Heart left ventricle (tissue), 16 donors: ENCODE data around the gene ATRN. TPM values are rescaled to one million over a fixed set of nuclear protein-coding genes. Genes with fewer than 3 reads are reported as not detected.

Experiments used
- ATAC-seq, 4 donors: fragments of 200-7000 bp; cut with Tn5 transposase; one replicate each; pipeline ENCODE4 v1.9.1; 2020 to 2022; ENCODE audit warnings: moderate library complexity in 4 of 4, mild to moderate bottlenecking in 3 of 4, moderate number of reproducible peaks in 1 of 4
- DNase-seq, 5 donors: peaks; one replicate each; pipeline ENCODE4 v3.0.0-alpha.2; 2020
- H3K27ac ChIP-seq, 12 donors: fragments of 200-600 bp; sonication (generic) in 4 of 12; one replicate each; pipeline versions ENCODE4 v1.5.0 to v1.8.0; 2016 to 2022; ENCODE audit warnings: mild to moderate bottlenecking in 2 of 12
- H3K27me3 ChIP-seq, 9 donors: fragments of 200-600 bp; sonication (generic) in 2 of 9; one replicate each; pipeline versions ENCODE4 v1.5.1 to v1.8.0; 2016 to 2022; ENCODE audit warnings: mild to moderate bottlenecking in 3 of 9
- H3K36me3 ChIP-seq, 9 donors: fragments of 200-600 bp; sonication (generic) in 2 of 9; one replicate each; pipeline versions ENCODE4 v1.5.0 to v1.8.0; 2018 to 2022; ENCODE audit warnings: mild to moderate bottlenecking in 2 of 9
- H3K4me1 ChIP-seq, 12 donors: fragments of 200-600 bp; sonication (generic) in 4 of 12; one replicate each; pipeline versions ENCODE4 v1.5.0 to v1.8.0; 2016 to 2022; ENCODE audit warnings: mild to moderate bottlenecking in 3 of 12
- H3K4me3 ChIP-seq, 12 donors: fragments of 200-600 bp; sonication (generic) in 4 of 12; one replicate each; pipeline versions ENCODE4 v1.5.0 to v1.8.0; 2017 to 2022; ENCODE audit warnings: mild to moderate bottlenecking in 9 of 12, moderate library complexity in 4 of 12
- H3K9me3 ChIP-seq, 12 donors: fragments of 200-600 bp; sonication (generic) in 4 of 12; one replicate each; pipeline versions ENCODE4 v1.5.0 to v1.8.0; 2016 to 2022; ENCODE audit warnings: mild to moderate bottlenecking in 1 of 12
- POLR2A ChIP-seq, 2 donors: fragments of 450-650 bp; IDR thresholded peaks; one replicate each; pipeline ENCODE4 v1.6.1; 2017; ENCODE audit warnings: antibody characterized with exemption in 2 of 2, mild to moderate bottlenecking in 2 of 2, moderate library complexity in 2 of 2
- WGBS, 4 donors: extraction: QIAGEN DNeasy Blood & Tissue Kit in 2 of 4; methylation state at CpG; one replicate each; pipeline versions ENCODE4 v1.1.5 to v1.1.7; 2013 to 2018; 5-methylcytosine and 5-hydroxymethylcytosine counted together
- intact Hi-C, 10 donors: fragments of 100-400 bp; cut with DNase I; formaldehyde crosslinking; loops; one replicate each; pipeline versions ENCODE4 v1.11.1 to v1.14.2; 2022
- polyA plus RNA-seq, 2 donors: library from polyadenylated mRNA; stranded (reverse); fragments of 200-250 nt; gene quantifications; one replicate each; pipeline ENCODE4 v1.2.3, GENCODE V29; 2013
- total RNA-seq, 9 donors: library from RNA; depleted of rRNA in 2 of 9; stranded (reverse); fragments of >200 nt in 2 of 9; fragmentation: NEBNext Ultra II Directional in 3 of 9; extraction: Animal tissue kit (Norgen Biotek cat#: 25700) in 3 of 9; gene quantifications; one replicate each; pipeline versions ENCODE4 v1.1.0 to v1.2.4, GENCODE V29; 2016 to 2023
- TF ChIP-seq, protein P1 (sequence below), 12 donors: fragments of 200-600 bp; sonication (generic) in 4 of 12; IDR thresholded peaks; one replicate each; pipeline versions ENCODE4 v1.5.0 to v1.8.0; 2018 to 2022; ENCODE audit warnings: antibody characterized with exemption in 12 of 12, mild to moderate bottlenecking in 5 of 12
- donor health status: ischemic (EF 13 %, LVEDD 7.1; RV severe dilation, severe dysfunction).
- donor health status: healthy with polysubstance abuse.
- donor health status: DM: no; HTN: yes; CAD: no.
- donor health status: DM: no; HTN: no; CAD: no.
- donor health status: ischemic (EF 25% LVEDD 6.9; RV normal size, moderate dysfunction).
- donor health status: ischemic (EF 25% LVEDD 5.7; RV mildly dilated, moderate dysfunction).
- donor health status: healthy.
- donor health status: DM: yes; HTN: yes; CAD: no.
- donor health status: ischemic (EF 35%, LVEDD 5.7; RV mildly dilated, moderate dysfunction).
- donor health status: nonischemic (EF 11% LVEDD 7.7; RV severe dilation, severe dysfunction).
- donor health status: DM: yes; HTN: yes; CAD: no.
- donor health status: PGD.
- donor health status: ischemic (EF 29% LVEDD 5.4; RV normal size, mild dysfunction).
- donor health status: nonischemic (EF 23%, LVEDD 6.1; RV moderate dilation, normal function).

The ATRN gene
- total and polyA plus RNA-seq, 11 donors, result 4.8 to 44.7 (median 32.6) TPM

DNA sequence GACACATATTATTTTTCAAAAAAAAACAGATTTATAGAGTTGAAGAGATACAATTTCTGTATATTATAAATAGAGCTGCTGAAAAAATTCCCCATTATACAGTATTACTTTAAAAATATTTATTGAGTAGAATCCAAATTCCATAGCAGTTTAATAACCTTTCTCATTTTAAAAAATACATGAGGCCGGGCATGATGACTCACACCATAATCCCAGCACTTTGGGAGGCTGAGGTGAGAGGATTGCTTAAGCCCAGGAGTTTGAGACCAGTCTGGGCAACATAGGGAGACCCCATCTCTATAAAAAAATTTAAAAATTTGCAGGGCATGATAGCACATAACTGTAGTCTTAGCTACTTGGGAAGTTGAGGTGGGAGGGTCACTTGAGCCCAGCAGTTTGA, 13.0 kb downstream of the ATRN start:
- TF ChIP-seq, protein P1, sequence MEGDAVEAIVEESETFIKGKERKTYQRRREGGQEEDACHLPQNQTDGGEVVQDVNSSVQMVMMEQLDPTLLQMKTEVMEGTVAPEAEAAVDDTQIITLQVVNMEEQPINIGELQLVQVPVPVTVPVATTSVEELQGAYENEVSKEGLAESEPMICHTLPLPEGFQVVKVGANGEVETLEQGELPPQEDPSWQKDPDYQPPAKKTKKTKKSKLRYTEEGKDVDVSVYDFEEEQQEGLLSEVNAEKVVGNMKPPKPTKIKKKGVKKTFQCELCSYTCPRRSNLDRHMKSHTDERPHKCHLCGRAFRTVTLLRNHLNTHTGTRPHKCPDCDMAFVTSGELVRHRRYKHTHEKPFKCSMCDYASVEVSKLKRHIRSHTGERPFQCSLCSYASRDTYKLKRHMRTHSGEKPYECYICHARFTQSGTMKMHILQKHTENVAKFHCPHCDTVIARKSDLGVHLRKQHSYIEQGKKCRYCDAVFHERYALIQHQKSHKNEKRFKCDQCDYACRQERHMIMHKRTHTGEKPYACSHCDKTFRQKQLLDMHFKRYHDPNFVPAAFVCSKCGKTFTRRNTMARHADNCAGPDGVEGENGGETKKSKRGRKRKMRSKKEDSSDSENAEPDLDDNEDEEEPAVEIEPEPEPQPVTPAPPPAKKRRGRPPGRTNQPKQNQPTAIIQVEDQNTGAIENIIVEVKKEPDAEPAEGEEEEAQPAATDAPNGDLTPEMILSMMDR (IDR thresholded peaks at IDR 0.05), result no peak
- no peak for TF ChIP-seq POLR2A (IDR thresholded peaks at IDR 0.05)
- Histone ChIP-seq H3K4me3 (no peak overlapping the region), H3K27ac (no peak overlapping the region), H3K4me1 (peaks cover 0 to 30% (median 2%) of the 10 kb centered on the region in 12 donors), H3K9me3 (peaks cover 0 to 16% (median 2%) of the 10 kb centered on the region in 12 donors), H3K27me3 (no peaks in the 10 kb centered on the region), H3K36me3 (peaks cover 0 to 3% (median 0%) of the 10 kb centered on the region in 9 donors)
- intact Hi-C loops, result no loop called here
- no peak for ATAC-seq
- DNase-seq, result no peak
- 62 to 88% (median 80%) methylated on average over 1 of the region's 1 CpG for WGBS, 4 donors

DNA sequence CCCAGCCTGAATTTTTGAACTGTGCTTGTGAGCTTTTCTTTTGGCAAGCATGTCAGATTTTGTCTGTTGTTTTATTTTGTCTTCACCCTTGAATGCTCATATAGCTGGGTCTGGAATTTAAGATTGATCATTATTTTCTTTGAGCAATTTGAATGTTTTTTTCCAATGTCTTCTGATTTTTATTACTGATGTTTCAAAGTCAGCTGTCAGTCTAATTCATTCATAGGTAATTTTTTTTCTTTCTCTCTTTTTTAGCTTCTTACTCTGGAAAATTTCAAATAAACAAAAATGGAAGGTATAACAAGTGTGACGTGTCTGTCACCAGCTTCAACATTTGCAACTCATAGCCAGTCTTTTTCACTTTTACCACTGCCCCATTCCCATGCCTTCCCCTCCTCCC, 15.1 kb downstream of the ATRN start:
- peaks cover 0 to 30% (median 2%) of the 10 kb centered on the region in 12 donors for H3K4me1 ChIP-seq
- ATAC-seq (no peak), DNase-seq (no peak)
- H3K9me3 ChIP-seq, result peaks cover 0 to 16% (median 2%) of the 10 kb centered on the region in 12 donors
- H3K27ac ChIP-seq, result no peak overlapping the region
- H3K4me3 ChIP-seq, result no peak overlapping the region
- WGBS, 4 donors, result 96 to 100% (median 99%) methylated on average over 1 of the region's 1 CpG
- TF ChIP-seq, protein P1 (IDR thresholded peaks at IDR 0.05), result no peak
- no peak for TF ChIP-seq POLR2A (IDR thresholded peaks at IDR 0.05)
- intact Hi-C loops, result no loop called here
- no peaks in the 10 kb centered on the region for H3K27me3 ChIP-seq
- peaks cover 0 to 18% (median 0%) of the 10 kb centered on the region in 9 donors for H3K36me3 ChIP-seq

DNA sequence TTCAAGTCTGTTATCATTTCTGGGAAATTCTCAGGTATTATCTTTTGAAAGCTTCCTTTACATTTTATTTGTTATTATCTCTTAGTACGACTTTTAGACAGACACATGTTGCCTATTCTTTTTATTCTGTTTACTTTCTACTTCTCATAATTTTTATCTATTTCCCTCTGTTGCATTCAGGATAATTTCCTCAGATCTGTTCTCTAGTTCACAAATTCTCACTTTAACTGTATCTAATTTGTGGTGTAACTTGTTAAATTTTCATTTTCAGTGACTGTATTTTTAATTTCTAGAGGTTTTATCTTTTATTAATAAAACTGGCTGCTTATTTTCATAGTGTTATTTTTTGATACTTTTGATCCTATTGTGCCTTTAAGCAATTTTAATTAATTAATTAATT, 16.0 kb downstream of the ATRN start:
- 95 to 99% (median 96%) methylated on average over 1 of the region's 1 CpG for WGBS, 4 donors
- ATAC-seq (no peak), DNase-seq (no peak)
- intact Hi-C loops, result no loop called here
- Histone ChIP-seq H3K27ac (no peak overlapping the region), H3K27me3 (no peaks in the 10 kb centered on the region), H3K4me1 (peaks cover 0 to 30% (median 2%) of the 10 kb centered on the region in 12 donors), H3K9me3 (peaks cover 0 to 16% (median 2%) of the 10 kb centered on the region in 12 donors), H3K4me3 (no peak overlapping the region), H3K36me3 (peaks cover 0 to 18% (median 0%) of the 10 kb centered on the region in 9 donors)
- TF ChIP-seq POLR2A (IDR thresholded peaks at IDR 0.05), result no peak
- TF ChIP-seq, protein P1 (IDR thresholded peaks at IDR 0.05), result no peak

DNA sequence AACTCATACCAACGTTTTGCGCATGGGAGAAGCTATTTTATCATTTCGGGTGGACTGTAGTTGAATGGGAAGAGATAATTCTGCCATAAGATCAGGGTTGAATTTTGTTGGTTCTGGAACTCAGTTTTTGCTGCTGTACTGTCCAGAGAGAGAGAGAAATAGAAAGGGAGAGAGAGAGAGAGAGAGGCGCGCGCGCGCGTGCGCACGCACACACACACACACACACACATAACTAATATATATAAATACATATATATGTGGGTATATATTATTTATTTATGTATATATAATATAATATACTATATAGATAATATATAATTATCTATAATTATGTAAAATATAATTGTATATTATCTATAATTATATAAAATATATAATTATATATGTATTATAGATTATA, 21.9 kb downstream of the ATRN start:
- no peak for DNase-seq
- no peak overlapping the region for H3K27ac ChIP-seq
- H3K4me3 ChIP-seq, result no peak overlapping the region
- no peak for TF ChIP-seq POLR2A (IDR thresholded peaks at IDR 0.05)
- intact Hi-C loops, result no loop called here
- no peak for ATAC-seq
- H3K27me3 ChIP-seq, result no peaks in the 10 kb centered on the region
- peaks cover 0 to 8% (median 0%) of the 10 kb centered on the region in 12 donors for H3K4me1 ChIP-seq
- H3K36me3 ChIP-seq, result peaks cover 0 to 18% (median 0%) of the 10 kb centered on the region in 9 donors
- H3K9me3 ChIP-seq, result peaks cover 0 to 21% (median 10%) of the 10 kb centered on the region in 12 donors
- WGBS, 4 donors, result 92 to 97% (median 94%) methylated on average over 11 of the region's 11 CpGs

DNA sequence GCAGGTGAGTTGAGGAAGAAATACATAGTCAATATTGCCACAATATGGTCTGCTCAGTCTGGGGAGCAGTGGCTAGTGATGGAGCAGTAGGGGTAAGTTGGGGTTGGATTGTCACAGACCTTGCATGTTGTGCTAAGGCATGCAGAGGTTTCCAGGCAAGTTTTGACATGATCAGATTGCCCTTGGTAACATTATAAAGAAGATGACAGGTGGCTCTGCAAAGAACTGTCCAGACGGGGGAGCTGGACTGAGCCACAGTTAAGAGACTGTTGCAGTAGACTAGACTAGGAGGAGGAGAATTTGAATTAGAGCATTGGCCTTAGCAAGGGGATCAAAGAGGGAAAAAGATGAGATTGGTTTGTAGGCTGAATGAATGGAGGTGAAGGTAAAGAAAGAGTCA, 23.4 kb downstream of the ATRN start:
- DNase-seq (no peak), ATAC-seq (no peak)
- TF ChIP-seq, protein P1 (IDR thresholded peaks at IDR 0.05), result no peak
- TF ChIP-seq POLR2A (IDR thresholded peaks at IDR 0.05), result no peak
- intact Hi-C loops, result no loop called here
- H3K27me3 ChIP-seq, result no peaks in the 10 kb centered on the region
- H3K9me3 ChIP-seq, result peaks cover 0 to 21% (median 10%) of the 10 kb centered on the region in 12 donors
- H3K36me3 ChIP-seq, result peaks cover 0 to 16% (median 0%) of the 10 kb centered on the region in 9 donors
- peaks cover 0 to 8% (median 0%) of the 10 kb centered on the region in 12 donors for H3K4me1 ChIP-seq
- H3K4me3 ChIP-seq, result no peak overlapping the region
- 94 to 100% (median 98%) methylated on average over 1 of the region's 1 CpG for WGBS, 4 donors
- H3K27ac ChIP-seq, result no peak overlapping the region
